ENCODE data around the gene MVD. TPM values are rescaled to one million over a fixed set of nuclear protein-coding genes. Genes with fewer than 3 reads are reported as not detected.

MVD gene
- total RNA-seq, 2 experiments from 2014 or later: 134 to 139 TPM

DNA sequence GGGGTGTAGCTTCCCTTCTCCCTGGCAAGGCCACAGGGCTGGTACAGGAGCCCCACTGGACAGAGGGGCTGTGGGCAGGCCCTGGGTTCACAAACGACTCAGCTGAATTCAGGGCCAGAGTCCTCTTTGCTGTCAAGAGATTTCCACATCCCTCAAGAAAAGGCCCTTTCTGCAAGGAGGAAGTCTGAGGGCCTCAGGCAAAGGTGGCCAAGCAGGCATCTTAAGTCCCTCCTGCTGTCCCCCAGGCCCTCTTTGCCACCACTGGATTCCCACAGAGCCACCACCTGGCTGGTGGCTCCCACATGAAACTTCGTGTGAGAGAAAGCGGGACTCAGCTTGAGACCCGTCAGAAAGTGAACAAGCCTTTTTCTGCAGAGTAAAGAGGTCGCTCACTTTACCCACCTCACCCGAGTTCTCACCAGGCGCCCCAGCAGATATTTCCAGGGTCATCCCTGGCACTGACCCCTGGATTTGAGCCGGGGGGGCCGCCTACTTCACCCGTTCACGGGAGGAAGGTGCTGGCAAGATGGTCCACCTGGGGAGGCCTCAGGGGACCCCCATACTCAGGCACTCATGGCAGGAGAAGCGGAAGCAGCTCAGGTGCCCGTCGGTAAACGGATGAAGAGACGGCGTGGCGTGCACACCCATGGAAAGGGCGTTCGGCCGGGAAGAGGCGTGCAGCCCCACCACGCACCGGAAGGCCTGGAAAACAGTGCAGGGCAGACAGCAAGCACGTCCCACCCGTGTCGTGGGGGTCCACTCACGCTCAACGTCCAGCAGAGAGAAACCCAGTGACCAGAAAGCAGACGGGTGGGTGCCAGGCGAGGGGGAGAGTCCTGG lies 39.7 kb upstream of the MVD start:
- Mint-ChIP-seq H3K4me1 (peaks cover 68% of the 10 kb centered on the region), H3K27ac (peak overlapping the region; percentile 98), H3K4me3 (peak overlapping the region; percentile 95), H3K9me3 (no peaks in the 10 kb centered on the region), H3K36me3 (ENCODE audit: low read depth) (peaks cover 59% of the 10 kb centered on the region), H3K27me3 (no peaks in the 10 kb centered on the region)
- peak; percentile 40 for DNase-seq
- CTCF ChIA-PET: interaction anchor here (1.0 to 5.6 kb wide), 6 partner anchors 17 to 97 kb away, joined by 4 to 26 read pairs (median 8); no protein-coding TSS in a partner anchor
- POLR2A ChIA-PET: interaction anchor here (0.7 to 8.1 kb wide), 19 partner anchors 9 to 132 kb away, joined by 3 to 91 read pairs (median 15); partner anchors contain the start of genes APRT, CDT1, CYBA and IL17C

- H3K4me1 Mint-ChIP-seq: peaks cover 63% of the 10 kb centered on the region
- H3K9me3 Mint-ChIP-seq: no peaks in the 10 kb centered on the region
- ChIA-PET POLR2A (interaction anchor here (0.9 to 8.1 kb wide), 21 partner anchors 9 to 745 kb away, joined by 3 to 91 read pairs (median 11); partner anchors contain the start of genes APRT, CDT1, CYBA and IL17C), CTCF (interaction anchor here (1.1 to 5.6 kb wide), 7 partner anchors 16 to 82 kb away, joined by 3 to 26 read pairs (median 6); no protein-coding TSS in a partner anchor)
- peak overlapping the region; percentile 95 for H3K4me3 Mint-ChIP-seq
- H3K27ac Mint-ChIP-seq: peak overlapping the region; percentile 98
- H3K27me3 Mint-ChIP-seq: no peaks in the 10 kb centered on the region
- H3K36me3 Mint-ChIP-seq (ENCODE audit: low read depth): peaks cover 63% of the 10 kb centered on the region
- peak; percentile 35 for DNase-seq
These were observed 38.9 kb upstream of the MVD start for GRCh38 chr16:88701581-88702370.

- Mint-ChIP-seq H3K27ac (peak overlapping the region; percentile 98), H3K4me1 (peaks cover 63% of the 10 kb centered on the region), H3K4me3 (peak overlapping the region; percentile 95), H3K9me3 (no peaks in the 10 kb centered on the region), H3K36me3 (ENCODE audit: low read depth) (peaks cover 63% of the 10 kb centered on the region), H3K27me3 (no peaks in the 10 kb centered on the region)
- CTCF ChIA-PET: interaction anchor here (0.5 to 5.6 kb wide), 7 partner anchors 9 to 83 kb away, joined by 3 to 26 read pairs (median 5); no protein-coding TSS in a partner anchor
- POLR2A ChIA-PET: interaction anchor here (0.5 to 8.1 kb wide), 25 partner anchors 9 to 744 kb away, joined by 3 to 91 read pairs (median 6); partner anchors contain the start of genes APRT, CDT1, CYBA and IL17C
- peak; percentile 98 for DNase-seq
These were observed 38.0 kb upstream of the MVD start for GRCh38 chr16:88700636-88701482.

DNA sequence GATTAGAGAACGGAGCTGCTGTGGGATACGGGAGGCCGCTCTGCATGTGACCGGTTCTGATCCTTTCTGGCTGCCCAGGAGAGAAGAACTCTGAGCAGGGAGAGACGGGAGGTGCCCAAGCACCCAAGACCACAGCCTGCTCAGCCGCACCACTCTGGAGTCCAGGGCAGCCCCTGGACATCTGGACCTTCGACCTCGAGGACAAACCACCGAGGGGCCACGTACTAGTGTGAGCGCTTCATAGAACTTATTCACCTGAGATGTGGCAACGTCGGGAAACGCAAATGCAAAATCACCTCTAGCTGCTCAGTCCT lies 37.4 kb upstream of the MVD start:
- Mint-ChIP-seq H3K27me3 (no peaks in the 10 kb centered on the region), H3K27ac (peak overlapping the region; percentile 98), H3K4me1 (peaks cover 63% of the 10 kb centered on the region), H3K9me3 (no peaks in the 10 kb centered on the region), H3K36me3 (ENCODE audit: low read depth) (peaks cover 59% of the 10 kb centered on the region), H3K4me3 (peak overlapping the region; percentile 95)
- POLR2A ChIA-PET: interaction anchor here (0.9 to 8.1 kb wide), 18 partner anchors 8 to 129 kb away, joined by 3 to 91 read pairs (median 13); partner anchors contain the start of genes APRT, CDT1, CYBA and MVD
- CTCF ChIA-PET: interaction anchor here (0.5 to 5.6 kb wide), 5 partner anchors 9 to 81 kb away, joined by 3 to 26 read pairs (median 5); no protein-coding TSS in a partner anchor
- DNase-seq: no peak

GRCh38 chr16:88699180-88699579 lies 36.3 kb upstream of the MVD start:
- H3K4me1 Mint-ChIP-seq: peaks cover 61% of the 10 kb centered on the region
- no peak overlapping the region for H3K27ac Mint-ChIP-seq
- H3K9me3 Mint-ChIP-seq: no peaks in the 10 kb centered on the region
- ChIA-PET CTCF (no interaction called here), POLR2A (interaction anchor here (6.9 kb wide), 1 partner anchor 83 kb away, joined by 91 read pairs; the partner anchor contains the start of gene PIEZO1)
- H3K4me3 Mint-ChIP-seq: no peak overlapping the region
- no peaks in the 10 kb centered on the region for H3K27me3 Mint-ChIP-seq
- DNase-seq: no peak
- H3K36me3 Mint-ChIP-seq (ENCODE audit: low read depth): peaks cover 58% of the 10 kb centered on the region

- no peaks in the 10 kb centered on the region for H3K9me3 Mint-ChIP-seq
- peaks cover 60% of the 10 kb centered on the region for H3K4me1 Mint-ChIP-seq
- DNase-seq: no peak
- H3K27ac Mint-ChIP-seq: peak overlapping the region; percentile 21
- H3K4me3 Mint-ChIP-seq: no peak overlapping the region
- H3K36me3 Mint-ChIP-seq (ENCODE audit: low read depth): peaks cover 55% of the 10 kb centered on the region
- POLR2A ChIA-PET: interaction anchor here (1.7 kb wide), 1 partner anchor 11 kb away, joined by 4 read pairs; no protein-coding TSS in a partner anchor
- no peaks in the 10 kb centered on the region for H3K27me3 Mint-ChIP-seq
- CTCF ChIA-PET: interaction anchor here (0.8 kb wide), 1 partner anchor 39 kb away, joined by 3 read pairs; no protein-coding TSS in a partner anchor
These were observed 35.8 kb upstream of the MVD start for GRCh38 chr16:88698646-88699045.

DNA sequence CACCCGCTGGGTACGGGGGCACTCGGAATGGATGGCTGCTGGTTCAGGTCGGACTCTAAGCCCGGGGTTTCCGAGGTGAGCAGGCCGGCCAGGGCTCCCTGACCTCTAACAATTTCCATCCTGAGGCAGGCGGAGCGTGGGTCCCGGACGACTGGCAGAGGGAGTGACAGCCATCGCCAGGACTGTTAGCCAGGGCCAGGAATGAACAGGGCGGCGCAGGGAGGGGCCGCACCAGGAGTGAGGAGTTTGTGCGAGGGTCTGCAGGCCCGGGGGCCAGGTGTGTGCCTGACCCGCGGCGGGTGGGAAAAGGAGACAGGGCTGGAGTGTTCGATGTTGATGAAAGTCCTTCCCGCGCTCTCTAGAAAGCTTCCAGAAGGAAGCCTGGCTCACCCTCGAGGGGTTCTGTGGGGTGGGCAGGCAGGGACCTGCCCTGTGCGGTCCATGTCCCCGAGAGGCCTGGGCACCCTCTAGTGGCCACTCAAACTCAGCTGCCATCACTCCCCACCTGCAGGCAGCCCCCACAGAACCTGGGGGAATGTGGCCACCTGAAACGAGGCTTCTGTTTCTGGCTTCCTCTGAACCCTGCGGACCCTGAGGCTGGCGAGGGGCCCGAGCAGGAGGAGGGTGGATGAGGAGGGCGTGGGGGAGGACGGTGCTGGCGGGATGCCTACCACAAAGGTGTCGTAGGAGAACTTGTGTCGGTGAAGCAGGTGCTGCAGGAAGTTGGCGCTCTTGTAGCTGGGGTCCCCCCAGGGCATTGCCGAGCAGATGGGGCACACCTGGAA lies 35.1 kb upstream of the MVD start:
- Mint-ChIP-seq H3K9me3 (no peaks in the 10 kb centered on the region), H3K36me3 (ENCODE audit: low read depth) (peaks cover 51% of the 10 kb centered on the region), H3K27ac (peak overlapping the region; percentile 21), H3K4me1 (peaks cover 60% of the 10 kb centered on the region), H3K27me3 (no peaks in the 10 kb centered on the region), H3K4me3 (no peak overlapping the region)
- ChIA-PET POLR2A (interaction anchor here (1.7 kb wide), 1 partner anchor 11 kb away, joined by 4 read pairs; no protein-coding TSS in a partner anchor), CTCF (interaction anchor here (0.8 kb wide), 1 partner anchor 39 kb away, joined by 3 read pairs; no protein-coding TSS in a partner anchor)
- DNase-seq: no peak

GRCh38 chr16:88697116-88697830 lies 34.4 kb upstream of the MVD start:
- no peak for DNase-seq
- no peaks in the 10 kb centered on the region for H3K9me3 Mint-ChIP-seq
- peaks cover 43% of the 10 kb centered on the region for H3K36me3 Mint-ChIP-seq (ENCODE audit: low read depth)
- H3K4me1 Mint-ChIP-seq: peaks cover 60% of the 10 kb centered on the region
- ChIA-PET CTCF (no interaction called here), POLR2A (interaction anchor here (1.2 to 1.7 kb wide), 2 partner anchors 10 to 12 kb away, joined by 3 to 4 read pairs; no protein-coding TSS in a partner anchor)
- H3K27ac Mint-ChIP-seq: no peak overlapping the region
- H3K4me3 Mint-ChIP-seq: no peak overlapping the region
- no peaks in the 10 kb centered on the region for H3K27me3 Mint-ChIP-seq

- CTCF ChIA-PET: no interaction called here
- H3K9me3 Mint-ChIP-seq: no peaks in the 10 kb centered on the region
- H3K36me3 Mint-ChIP-seq (ENCODE audit: low read depth): peaks cover 35% of the 10 kb centered on the region
- peak overlapping the region; percentile 16 for H3K27ac Mint-ChIP-seq
- no peak overlapping the region for H3K4me3 Mint-ChIP-seq
- no peak for DNase-seq
- H3K4me1 Mint-ChIP-seq: peaks cover 60% of the 10 kb centered on the region
- POLR2A ChIA-PET: interaction anchor here (0.7 to 1.2 kb wide), 2 partner anchors 11 to 24 kb away, joined by 3 read pairs; no protein-coding TSS in a partner anchor
- H3K27me3 Mint-ChIP-seq: no peaks in the 10 kb centered on the region
These were observed 33.5 kb upstream of the MVD start for GRCh38 chr16:88696441-88696840.

- peaks cover 30% of the 10 kb centered on the region for H3K36me3 Mint-ChIP-seq (ENCODE audit: low read depth)
- ChIA-PET POLR2A (interaction anchor here (0.8 kb wide), 1 partner anchor 115 kb away, joined by 3 read pairs; no protein-coding TSS in a partner anchor), CTCF (no interaction called here)
- no peak for DNase-seq
- peak overlapping the region; percentile 62 for H3K27ac Mint-ChIP-seq
- H3K4me1 Mint-ChIP-seq: peaks cover 62% of the 10 kb centered on the region
- no peaks in the 10 kb centered on the region for H3K9me3 Mint-ChIP-seq
- no peaks in the 10 kb centered on the region for H3K27me3 Mint-ChIP-seq
- no peak overlapping the region for H3K4me3 Mint-ChIP-seq
These were observed 32.9 kb upstream of the MVD start for GRCh38 chr16:88695753-88696152.

- Mint-ChIP-seq H3K9me3 (no peaks in the 10 kb centered on the region), H3K4me1 (peaks cover 62% of the 10 kb centered on the region), H3K4me3 (no peak overlapping the region), H3K27ac (peak overlapping the region; percentile 62), H3K27me3 (no peaks in the 10 kb centered on the region), H3K36me3 (ENCODE audit: low read depth) (peaks cover 25% of the 10 kb centered on the region)
- ChIA-PET POLR2A (interaction anchor here (0.8 kb wide), 1 partner anchor 115 kb away, joined by 3 read pairs; no protein-coding TSS in a partner anchor), CTCF (no interaction called here)
- no peak for DNase-seq
These were observed 32.3 kb upstream of the MVD start for GRCh38 chr16:88695218-88695617.
